Stimulated activated CD4-positive, alpha-beta T cell treated with anti-CD3 and anti-CD28 coated beads, Interleukin-1b, Interleukin-23, amount 100 ng/mL, for 1 hour (primary cell): ENCODE data around the gene GRAMD4.

Source experiments
- DNase-seq, 2 donors: peaks; one replicate each; pipeline ENCODE4 v3.0.0-alpha.2; 2020; ENCODE audit warnings: low read depth in 2 of 2

The GRAMD4 gene

DNA sequence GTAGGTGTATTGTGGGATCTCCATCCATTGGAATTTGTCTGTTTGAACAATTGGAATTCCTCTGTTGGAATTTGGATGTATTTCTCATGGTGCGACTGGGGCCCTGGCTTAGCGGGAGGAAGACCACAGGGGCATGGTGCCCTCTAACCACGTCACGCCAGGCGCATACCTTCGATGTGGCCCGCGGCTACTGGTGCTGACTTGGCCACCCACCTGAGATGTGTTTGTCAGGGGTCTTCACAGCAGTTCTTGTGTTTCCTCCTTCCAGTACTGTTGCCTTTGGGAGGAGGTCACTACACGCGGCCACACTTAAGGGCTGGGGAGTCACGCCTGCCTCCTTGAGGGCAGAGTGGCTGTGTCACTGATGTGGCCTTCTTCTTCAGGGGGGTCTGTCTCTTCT is 36.6 kb upstream of the GRAMD4 start:
- DNase-seq = no peak

DNA sequence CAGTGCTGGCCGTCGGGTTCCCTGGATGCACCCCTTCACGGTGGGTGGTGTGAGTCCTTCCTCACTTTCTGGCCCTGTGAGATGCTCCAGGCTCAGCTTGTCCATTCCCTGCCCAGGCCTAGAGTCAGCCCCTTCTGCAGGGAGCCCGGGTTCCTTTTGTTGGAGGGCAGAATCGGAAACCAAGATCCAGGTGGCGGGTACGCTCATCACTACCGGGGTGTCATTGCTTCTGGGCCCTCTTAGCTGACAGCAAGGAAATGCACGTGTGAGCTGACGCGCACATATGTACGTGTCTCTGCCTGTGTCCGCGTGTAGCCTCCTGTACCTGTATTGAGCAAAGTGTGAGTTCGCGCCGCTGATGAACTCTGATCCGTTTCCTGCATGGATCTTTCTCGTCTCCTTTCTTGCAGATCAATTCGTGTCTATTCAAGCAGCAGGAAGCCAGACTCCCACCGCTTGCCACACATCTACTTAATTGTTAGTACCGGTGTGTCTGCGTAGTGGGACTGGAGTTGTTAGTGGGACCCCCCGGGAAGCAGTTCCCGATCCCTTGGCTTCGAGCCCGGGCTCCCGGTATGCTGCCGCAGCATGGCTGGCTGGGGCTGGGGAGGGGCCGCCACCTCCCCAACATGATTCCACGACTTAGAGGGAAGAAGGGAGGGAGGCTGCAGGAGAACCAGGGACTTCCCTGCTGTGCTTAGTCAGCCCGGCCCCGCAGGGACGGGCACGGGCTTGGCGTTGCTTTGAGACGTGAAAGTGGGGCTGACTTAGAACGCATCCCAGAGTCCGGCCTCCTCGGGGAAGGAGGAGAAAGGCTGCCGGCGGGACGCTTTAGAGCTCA is 35.9 kb upstream of the GRAMD4 start:
- DNase-seq = no peak

DNA sequence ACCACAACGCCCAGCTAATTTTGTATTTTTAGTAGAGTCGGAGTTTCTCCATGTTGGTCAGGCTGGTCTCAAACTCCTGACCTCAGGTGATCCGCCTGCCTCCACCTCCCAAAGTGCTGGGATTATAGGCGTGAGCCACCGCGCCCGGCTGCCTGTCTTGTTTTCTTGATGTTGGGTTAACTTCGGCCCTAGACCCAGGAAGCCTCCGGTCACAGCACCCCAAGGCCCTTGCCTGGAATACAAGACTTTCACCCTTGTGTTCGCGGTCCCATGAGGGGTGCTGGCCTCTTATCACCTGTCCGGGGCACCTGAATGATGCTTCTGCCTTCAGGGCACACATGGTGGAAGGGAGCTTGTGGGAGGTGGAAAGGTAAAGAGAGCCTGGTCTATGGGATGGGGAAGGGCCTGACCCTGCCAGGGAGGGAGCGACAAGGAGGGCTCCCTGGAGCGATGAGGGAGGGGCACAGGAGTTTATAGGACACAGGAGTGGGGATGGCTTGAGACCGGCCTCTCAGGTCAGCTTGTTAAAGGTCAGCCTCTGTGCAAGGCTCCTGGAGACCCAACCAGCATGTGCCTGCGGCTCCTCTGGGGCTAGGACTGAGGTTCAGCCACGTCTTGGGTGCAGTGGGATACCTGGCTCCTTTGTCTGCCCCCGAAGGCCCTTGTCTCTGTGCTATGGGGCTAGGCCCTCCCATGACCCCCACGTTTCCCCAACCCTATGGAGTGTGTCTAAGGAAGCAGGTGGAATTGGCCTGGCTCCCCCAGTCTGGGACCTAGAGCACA is 34.7 kb upstream of the GRAMD4 start:
- no peak for DNase-seq

DNA sequence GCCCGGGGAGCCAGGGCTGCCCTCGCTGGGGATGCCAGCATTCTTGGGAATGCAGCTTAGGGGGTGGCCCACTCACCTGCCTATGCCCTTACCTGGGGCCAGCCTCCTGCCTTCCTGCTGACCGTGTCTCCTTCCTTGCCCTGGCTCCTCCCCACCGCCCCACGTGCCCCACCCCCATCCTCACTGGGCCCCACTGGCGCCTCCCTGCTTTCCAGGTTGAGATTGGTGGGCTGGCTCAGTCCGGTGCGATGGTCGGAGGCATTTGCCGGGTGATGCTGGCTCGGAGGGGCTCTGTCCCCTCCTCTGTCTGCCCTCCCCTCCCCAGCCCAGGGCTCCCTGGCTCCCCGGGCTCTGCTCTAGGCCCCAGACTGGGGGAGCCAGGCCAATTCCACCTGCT is 34.1 kb upstream of the GRAMD4 start:
- no peak for DNase-seq

DNA sequence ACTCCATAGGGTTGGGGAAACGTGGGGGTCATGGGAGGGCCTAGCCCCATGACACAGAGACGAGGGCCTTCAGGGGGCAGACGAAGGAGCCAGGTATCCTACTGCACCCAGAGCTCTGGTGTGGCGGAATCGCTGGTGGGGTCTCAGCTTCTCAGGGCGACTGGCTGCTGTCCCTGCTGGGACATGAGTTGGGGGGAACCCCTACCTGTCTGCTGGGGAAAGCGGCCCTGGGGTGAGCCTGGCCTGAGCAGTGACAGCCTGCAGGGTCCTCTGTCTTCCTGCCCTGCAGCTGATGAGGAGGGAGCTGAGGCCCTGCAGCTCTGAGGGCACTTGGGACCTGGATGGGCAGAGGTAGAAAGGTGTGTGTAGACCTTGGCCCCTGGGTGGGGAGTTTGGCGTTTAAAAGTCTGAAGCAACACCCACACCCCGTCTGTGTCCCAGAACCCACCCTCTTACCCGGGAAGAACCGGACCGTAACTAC is 33.6 kb upstream of the GRAMD4 start:
- DNase-seq = no peak

DNA sequence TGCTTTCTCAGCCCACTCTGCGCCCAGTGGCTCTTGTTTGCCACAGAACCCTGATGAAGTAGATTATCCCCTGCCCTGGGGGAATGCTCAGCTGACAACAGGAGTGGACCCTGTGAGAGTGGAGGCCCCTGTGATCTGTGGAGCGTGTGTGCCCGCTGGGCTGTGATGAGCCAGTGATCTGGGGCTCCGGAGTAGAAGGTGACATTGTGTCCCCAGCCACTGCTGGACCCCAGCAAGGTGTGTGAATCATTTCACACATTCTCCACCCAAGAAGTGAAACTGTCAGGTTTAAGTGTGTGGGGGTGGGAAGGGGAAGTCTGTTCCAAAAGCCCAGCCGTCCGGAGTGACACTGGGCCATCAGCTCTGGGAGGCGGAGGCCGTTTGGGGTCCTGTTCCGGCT is 33.1 kb upstream of the GRAMD4 start:
- no peak for DNase-seq

DNA sequence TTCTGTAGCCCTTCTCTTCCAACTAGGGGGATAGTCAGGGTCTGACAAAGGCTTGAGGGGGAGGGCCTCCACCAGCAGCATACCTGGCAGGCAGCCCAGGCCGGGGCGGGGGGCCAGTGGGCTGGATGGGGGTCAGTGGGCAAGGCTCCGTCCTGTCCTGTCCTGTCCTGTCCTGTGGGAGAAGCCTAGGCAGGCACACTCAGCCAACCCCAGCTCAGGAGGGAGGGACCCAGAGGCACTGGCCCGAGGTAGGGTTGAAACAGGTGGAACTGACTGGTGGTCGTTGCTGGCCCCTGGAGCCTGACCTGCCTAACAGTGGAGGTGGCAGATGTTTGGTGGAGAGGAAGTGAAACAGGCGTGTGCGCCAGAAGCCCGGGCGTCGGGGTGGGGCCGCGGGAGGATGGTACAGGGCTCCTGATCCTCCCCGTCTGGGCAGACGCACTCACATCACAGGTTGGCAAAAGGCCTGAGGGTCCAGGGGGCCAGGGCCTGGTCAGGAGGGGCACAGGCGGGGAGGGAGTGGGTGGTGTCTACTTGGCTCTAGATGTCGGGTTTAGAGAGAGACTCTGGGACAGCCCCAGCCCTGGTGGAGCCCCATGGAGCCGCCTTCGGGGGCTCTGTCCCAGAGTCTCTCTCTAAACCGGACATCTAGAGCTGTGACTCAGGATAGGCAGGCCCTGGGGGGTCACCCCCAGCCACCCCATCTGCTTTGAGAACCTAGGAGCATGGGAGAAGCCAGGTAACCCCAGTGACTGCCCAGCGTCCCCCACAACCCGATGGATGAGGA is 32.5 kb upstream of the GRAMD4 start:
- DNase-seq = no peak

DNA sequence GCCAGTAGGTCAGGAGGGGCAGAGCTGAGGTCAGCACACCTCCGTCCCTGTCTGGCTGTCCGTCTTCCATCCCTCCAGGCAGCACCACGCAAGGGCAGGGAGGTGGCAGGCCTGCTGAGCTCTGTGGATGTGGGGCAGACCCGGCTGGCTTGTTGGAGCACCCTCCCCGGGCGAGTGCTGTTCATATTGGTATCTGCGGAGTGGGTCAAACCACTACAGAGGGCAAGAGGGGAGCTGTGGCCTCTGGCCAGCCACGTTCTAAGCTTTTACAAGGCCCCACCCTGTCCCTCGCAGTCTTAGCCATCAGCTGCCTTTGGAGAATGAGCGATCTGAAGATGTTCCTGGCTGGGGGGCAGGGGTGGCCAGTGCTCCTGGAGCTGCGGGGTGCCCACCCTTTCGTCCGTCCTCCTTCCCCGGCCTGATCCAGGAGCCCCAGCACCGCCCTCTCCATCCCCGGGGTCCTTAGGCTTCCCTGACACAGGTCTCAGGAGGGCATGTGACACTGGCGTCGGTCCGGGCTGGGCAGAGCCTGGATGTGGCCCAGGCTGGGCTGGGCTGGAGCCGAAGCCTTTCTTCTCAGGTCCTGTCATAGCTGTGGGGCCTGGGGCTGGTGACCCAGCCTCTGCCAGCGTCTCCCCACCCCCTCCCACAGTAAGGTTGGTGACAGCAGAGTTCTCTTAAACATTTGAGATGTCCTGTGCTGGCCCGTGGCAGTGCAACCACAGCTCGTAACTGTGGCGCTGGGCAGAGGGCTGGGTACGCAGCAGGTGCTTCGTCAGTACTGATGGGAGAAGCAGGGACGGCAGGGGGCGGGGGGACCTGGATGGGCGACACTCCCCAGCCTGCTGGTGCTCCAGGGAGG is 31.7 kb upstream of the GRAMD4 start:
- DNase-seq = no peak

DNA sequence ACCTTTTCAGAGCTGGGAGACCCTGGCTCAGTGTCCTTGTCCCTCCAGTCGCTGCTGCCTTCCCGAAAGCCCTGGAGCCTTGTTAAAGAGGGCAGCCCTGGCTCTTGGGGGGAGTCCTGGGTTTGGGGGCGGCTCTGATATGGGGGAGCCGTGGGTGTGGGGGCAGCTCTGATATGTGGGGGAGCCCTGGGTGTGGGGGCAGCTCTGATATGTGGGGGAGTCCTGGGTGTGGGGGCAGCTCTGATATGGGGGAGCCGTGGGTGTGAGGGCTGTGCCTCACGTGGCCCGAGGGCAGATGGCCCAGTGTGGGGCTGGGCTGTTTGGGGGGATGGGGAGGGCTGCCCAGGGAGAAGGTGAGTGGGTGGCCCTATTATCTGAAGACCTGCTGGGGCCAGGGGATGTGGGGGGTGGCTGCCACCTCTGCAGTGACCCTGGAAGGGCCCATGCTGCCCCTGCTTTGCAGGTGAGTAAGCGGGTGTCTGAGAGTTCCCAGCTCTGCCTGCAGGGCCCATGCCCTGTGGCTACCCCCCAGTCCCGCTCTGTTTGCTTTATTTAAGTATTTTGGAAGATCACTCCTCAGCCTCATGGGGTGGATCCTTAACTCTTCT is 30.9 kb upstream of the GRAMD4 start:
- no peak for DNase-seq

DNA sequence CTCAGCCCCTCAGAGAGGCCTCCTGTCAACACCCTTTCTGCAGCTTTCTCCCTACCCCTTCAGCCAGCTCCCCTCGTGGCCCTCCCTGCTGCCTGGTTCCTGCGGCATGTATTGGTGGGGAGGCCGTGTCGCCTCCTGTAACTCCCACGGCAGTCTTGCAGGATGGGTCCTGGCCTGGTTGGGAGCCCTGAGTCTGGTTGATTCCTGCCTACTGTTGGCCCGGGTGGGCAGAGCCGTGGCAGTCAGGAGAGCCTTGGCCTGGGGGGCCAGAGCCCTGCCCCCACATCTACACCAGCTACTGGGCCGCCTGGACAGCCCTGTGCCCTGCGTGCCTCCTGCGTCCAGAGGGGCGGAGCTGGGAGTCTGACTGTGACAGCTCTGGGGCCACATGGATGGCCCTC is 30.3 kb upstream of the GRAMD4 start:
- no peak for DNase-seq

DNA sequence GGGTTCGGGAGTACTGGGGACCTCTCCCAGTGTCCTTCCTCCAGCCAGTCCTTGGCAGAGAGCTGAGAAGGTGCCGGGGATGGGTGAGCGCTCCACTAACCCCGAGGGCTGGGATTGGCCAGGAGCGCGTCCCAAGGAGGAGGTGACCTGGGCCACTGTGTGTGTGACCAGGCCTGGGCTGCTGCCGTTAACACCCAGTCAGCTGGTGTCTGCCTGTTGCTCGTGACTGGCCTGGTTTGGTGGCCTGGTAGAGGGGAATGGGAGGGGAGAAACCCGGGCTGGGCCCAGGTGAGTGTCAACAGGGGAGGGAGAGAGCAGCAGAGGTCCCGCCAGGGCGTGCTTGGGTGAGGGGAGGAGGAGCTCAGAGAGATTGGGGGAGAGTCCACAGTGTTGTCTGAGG is 29.9 kb upstream of the GRAMD4 start:
- DNase-seq = no peak

DNA sequence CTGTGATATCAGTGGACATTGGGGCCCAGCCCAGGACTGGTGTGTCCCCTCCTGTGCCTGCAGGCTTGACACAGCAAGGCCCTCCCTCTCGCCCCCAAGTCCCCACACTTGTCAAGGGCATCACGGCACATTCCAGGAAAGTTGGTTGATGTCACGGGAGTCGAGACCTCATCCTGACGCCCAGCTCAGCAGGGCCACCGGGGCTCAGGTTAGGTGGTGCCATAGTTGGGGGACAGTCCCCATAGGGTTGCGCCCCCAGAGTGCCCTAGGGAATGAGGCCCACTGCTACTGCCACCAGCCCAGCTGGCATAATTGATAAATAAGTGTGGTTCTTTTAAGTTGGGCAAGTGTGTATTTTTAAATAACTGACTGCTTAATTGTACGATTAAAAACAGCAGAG is 28.3 kb upstream of the GRAMD4 start:
- DNase-seq = no peak

DNA sequence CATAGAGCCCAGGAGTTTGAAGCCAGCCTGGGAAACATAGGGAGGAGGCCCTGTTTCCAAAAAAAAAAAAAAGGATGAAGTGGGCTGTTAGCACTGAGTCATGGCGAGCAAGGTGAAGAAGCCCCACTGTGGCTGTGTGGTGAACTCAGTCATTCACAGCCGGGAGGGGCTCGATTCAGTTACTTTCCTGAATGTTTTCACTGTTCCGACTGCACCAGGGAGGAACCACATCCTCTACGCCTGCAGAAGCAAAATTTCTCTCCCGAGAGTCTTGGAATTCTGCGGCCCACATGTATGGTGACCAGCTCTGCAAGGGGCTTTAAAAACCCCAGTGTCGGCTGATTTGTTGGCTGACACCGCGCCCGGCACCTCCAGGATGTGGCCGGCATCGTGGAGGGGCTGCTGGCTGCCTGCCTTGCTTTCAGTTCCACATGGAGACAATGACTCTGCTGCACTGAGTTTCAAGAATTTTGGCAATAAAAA is 27.8 kb upstream of the GRAMD4 start:
- DNase-seq = no peak

DNA sequence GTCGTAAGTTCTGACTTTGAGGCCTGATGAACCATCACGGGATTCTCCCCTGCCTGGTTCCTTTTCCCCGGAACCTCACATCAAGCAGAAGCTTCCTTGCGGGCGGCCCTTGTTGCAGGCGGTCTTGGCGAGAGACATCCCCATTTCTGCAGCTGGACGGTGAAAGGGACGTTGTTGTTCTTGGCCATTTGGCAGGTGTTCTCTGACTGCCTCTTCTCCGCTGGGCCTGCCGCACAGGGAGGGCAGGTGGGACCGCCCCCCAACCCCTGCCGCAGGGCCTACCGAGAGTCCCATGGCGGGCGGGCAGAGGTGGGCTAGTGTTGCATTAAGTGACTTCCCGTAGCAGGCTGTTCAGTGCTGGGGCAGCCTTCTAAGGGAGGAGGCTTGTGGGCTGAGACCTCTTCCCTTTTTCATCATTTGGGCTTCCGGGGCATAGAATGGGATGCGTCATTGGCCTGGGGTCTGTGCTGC is 26.9 kb upstream of the GRAMD4 start:
- no peak for DNase-seq

DNA sequence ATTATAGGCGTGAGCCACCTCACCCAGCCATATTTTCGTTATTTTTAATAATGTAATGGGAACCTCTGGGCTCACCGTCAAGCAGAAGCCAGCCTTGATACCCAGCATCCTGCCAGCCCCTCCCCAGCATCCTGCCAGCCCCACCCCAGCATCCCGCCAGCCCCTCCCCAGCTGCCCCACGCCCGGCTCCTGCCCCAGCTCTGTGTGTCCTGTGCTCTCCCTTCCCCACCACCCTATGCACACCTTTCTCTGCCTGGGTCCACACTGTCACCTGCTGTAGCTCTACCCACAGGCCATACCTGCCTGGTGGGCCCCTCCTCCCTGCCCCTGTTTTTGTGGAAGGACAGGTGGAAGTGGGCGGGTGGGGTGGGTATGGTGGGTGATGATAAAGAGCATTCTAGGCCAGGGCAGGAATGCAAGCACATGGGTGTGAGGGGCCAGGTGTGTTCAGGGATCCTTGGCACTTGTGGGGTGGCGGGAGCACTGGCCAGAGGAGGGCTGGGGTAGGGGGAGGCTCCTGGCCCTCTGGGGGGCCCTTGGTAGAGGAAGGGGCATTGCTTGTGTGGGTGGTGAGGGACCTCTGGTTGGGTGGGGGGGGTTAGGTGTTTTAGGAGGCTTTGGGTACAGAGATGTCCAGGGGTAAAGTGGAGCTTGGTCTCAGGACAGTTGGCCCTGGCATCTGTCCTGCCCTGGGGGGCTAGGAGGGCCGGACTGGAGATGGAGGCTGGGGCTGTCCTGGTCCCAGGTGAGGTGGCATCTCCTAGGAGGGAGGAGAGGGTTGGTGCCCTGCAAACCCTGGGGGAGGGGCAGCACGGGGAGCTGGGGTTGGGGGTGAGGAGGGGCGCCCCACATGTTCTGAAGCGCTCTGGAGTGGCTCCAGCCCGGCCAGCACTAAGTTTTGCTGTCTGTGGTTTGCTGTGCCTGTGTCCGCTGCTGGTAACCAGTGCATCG is 25.9 kb upstream of the GRAMD4 start:
- no peak for DNase-seq

DNA sequence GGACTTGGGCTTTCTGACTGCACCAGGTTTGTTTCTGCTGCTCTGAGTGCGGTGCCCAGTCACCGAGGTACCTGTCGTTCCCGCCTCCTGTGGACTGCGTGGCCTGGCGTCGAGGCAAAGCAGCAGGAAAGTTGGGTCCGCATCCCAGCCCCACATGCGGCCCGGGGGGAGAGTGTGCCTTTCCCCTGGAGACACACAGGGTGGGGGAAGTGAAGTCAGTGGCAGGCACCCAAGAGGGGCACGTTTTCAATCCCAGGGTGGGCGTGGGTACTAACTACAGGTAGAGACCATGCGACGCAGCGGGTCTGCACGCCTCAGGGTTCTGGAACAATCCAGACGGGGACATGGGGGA is 25.3 kb upstream of the GRAMD4 start:
- DNase-seq = no peak

DNA sequence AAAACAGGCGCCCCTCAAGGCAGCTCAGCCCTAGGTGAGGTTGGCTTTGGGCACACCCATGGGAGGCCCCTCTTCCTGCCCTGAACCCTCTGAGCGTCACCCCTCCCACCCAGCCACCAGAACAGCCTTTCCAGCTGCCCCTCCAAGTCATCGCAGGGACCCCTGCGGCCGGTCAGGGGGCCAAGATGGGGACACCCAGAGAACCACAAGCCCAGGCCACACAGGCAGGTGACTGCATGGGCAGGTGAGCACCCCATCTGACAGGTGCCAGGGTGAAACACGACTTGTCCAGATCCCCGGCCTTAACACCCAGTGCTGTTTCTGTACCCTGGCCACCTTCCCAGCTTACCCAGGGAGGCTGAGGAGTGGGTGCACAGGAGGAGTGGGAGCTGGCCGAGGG is 24.6 kb upstream of the GRAMD4 start:
- DNase-seq = no peak

DNA sequence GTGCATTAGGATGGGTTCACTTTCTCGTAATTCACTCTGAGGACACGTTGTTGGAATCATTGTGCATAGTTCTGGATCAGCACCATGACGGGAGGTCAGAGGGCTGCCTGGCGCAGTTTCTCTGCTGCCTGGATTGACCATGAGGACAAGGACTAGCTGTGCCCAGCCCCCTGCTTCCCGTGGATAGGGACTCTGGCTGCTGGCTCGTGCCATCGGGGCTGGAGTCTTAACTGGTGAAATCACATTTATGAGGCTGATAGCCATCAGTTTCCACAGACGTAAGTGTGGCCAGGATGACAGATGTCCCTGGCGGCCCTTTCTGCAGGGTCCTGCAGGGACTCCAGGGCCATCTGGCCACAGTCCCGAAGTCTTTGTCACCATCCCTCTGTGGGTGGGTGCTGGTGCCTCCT is 24.1 kb upstream of the GRAMD4 start:
- no peak for DNase-seq

DNA sequence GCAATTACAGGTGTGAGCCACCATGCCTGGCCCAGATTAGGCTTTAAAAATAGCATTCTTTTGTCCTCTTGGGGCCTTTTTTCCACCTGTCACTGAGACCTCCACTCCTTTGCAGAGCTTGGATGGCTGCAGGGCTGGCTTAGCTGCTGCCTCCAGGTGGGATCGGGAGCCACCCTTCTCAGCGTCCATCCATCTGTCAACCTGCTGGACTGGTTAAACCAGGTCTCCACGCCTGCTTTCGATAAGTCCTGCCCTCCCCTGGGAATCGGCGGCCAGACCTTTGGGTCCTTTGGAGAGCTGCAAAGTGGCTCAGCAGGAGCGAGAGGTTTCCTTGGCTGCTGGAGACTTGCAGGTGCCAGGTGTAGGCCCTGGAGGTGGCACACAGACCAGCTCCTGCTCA is 23.4 kb upstream of the GRAMD4 start:
- no peak for DNase-seq

DNA sequence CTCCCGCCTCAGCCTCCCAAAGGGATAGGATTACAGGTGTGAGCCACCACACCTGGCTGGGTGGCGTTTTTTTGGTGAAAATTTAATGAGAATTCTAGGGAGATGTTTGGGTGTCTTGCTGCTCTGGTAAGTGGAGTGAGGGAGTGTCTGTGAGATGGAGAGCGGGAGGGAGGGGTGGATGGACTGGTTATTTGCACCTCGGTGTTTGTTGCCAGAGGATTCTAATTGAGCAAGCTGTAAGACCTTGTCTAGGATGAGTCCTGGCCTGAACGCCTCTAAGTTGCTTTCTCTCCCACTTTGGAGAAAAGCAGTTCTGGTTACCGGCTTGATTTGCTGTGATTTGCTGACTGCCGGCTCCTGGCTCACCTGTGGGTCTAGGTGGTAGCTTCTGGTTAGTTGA is 22.0 kb upstream of the GRAMD4 start:
- no peak for DNase-seq
